IgD-negative memory B cell (primary cell): ENCODE measurements around the gene CRACR2A. TPM values are rescaled to one million over a fixed set of nuclear protein-coding genes. Genes with fewer than 3 reads are reported as not detected.

ENCODE experiments used
- H3K27ac Mint-ChIP-seq, 3 donors: one replicate each; pipeline ENCODE4 v1.8.0; 2020 to 2022; ENCODE audit warnings: mild to moderate bottlenecking in 3 of 3, mixed read lengths in 3 of 3, moderate library complexity in 1 of 3
- H3K27me3 Mint-ChIP-seq: one replicate; pipeline ENCODE4 v1.8.0; 2021; ENCODE audit warnings: mixed read lengths
- H3K36me3 Mint-ChIP-seq: one replicate; pipeline ENCODE4 v1.8.0; 2020; ENCODE audit warnings: mild to moderate bottlenecking, mixed read lengths
- H3K4me1 Mint-ChIP-seq, 3 donors: one replicate each; pipeline ENCODE4 v1.8.0; 2020 to 2022; ENCODE audit warnings: mixed read lengths in 3 of 3, mild to moderate bottlenecking in 1 of 3
- H3K4me3 Mint-ChIP-seq, 4 donors: one replicate each; pipeline ENCODE4 v1.8.0; 2020 to 2022; ENCODE audit warnings: mild to moderate bottlenecking in 4 of 4, mixed read lengths in 4 of 4, moderate library complexity in 3 of 4
- H3K9me3 Mint-ChIP-seq, 3 donors: one replicate each; pipeline ENCODE4 v1.8.0; 2020 to 2021; ENCODE audit warnings: mixed read lengths in 3 of 3, mild to moderate bottlenecking in 1 of 3
- polyA plus RNA-seq: library from polyadenylated mRNA; unstranded; fragments of 300-500 nt; fragmentation: Illumina TruSeq; gene quantifications from one replicate; pipeline ENCODE4 v1.2.3, GENCODE V29; 2021

The CRACR2A gene
- polyA plus RNA-seq, 1 donor from 2014 or later: 10.1 TPM

GRCh38 chr12:3592856-3593625 lies 159.9 kb downstream of the CRACR2A start:
- H3K9me3 Mint-ChIP-seq: no peaks in the 10 kb centered on the region
- no peaks in the 10 kb centered on the region for H3K4me1 Mint-ChIP-seq
- H3K4me3 Mint-ChIP-seq: no peak overlapping the region
- peaks cover 5% of the 10 kb centered on the region for H3K27me3 Mint-ChIP-seq
- no peak overlapping the region for H3K27ac Mint-ChIP-seq
- peaks cover 2% of the 10 kb centered on the region for H3K36me3 Mint-ChIP-seq

- peaks cover 5% of the 10 kb centered on the region for H3K27me3 Mint-ChIP-seq
- peaks cover 0 to 4% (median 1%) of the 10 kb centered on the region in 3 donors for H3K9me3 Mint-ChIP-seq
- H3K4me1 Mint-ChIP-seq: no peaks in the 10 kb centered on the region
- peak overlapping the region in 1 of 3 donors; percentile 8 for H3K27ac Mint-ChIP-seq
- no peak overlapping the region for H3K4me3 Mint-ChIP-seq
- peaks cover 2% of the 10 kb centered on the region for H3K36me3 Mint-ChIP-seq
Observed at GRCh38 chr12:3589745-3590144, 163.2 kb downstream of the CRACR2A start.

GRCh38 chr12:3587402-3588013 lies 165.4 kb downstream of the CRACR2A start:
- Mint-ChIP-seq H3K4me3 (no peak overlapping the region), H3K36me3 (peaks cover 2% of the 10 kb centered on the region), H3K27ac (no peak overlapping the region), H3K9me3 (peaks cover 0 to 4% (median 3%) of the 10 kb centered on the region in 3 donors), H3K27me3 (peaks cover 7% of the 10 kb centered on the region), H3K4me1 (no peaks in the 10 kb centered on the region)

- Mint-ChIP-seq H3K9me3 (peaks cover 0 to 4% (median 3%) of the 10 kb centered on the region in 3 donors), H3K4me1 (no peaks in the 10 kb centered on the region), H3K27ac (peak overlapping the region in 1 of 3 donors; percentile 4)
Observed at GRCh38 chr12:3583656-3584334, 169.1 kb downstream of the CRACR2A start.

GRCh38 chr12:3580094-3580749 lies 172.7 kb downstream of the CRACR2A start:
- Mint-ChIP-seq H3K36me3 (no peaks in the 10 kb centered on the region), H3K27ac (no peak overlapping the region), H3K4me1 (no peaks in the 10 kb centered on the region), H3K27me3 (peaks cover 7% of the 10 kb centered on the region), H3K4me3 (no peak overlapping the region), H3K9me3 (peaks cover 0 to 4% (median 3%) of the 10 kb centered on the region in 3 donors)

More at GRCh38 chr12:3583656-3584334, 169.1 kb downstream of the CRACR2A start:
- Mint-ChIP-seq H3K27me3 (peaks cover 6% of the 10 kb centered on the region), H3K4me3 (no peak overlapping the region), H3K36me3 (peaks cover 2% of the 10 kb centered on the region)

GRCh38 chr12:3579446-3580093 lies 173.3 kb downstream of the CRACR2A start:
- H3K4me1 Mint-ChIP-seq: no peaks in the 10 kb centered on the region
- no peak overlapping the region for H3K4me3 Mint-ChIP-seq
- H3K27ac Mint-ChIP-seq: no peak overlapping the region
- H3K36me3 Mint-ChIP-seq: no peaks in the 10 kb centered on the region
- H3K9me3 Mint-ChIP-seq: peaks cover 0 to 2% (median 0%) of the 10 kb centered on the region in 3 donors
- peaks cover 9% of the 10 kb centered on the region for H3K27me3 Mint-ChIP-seq

GRCh38 chr12:3578557-3578956 lies 174.4 kb downstream of the CRACR2A start:
- H3K36me3 Mint-ChIP-seq: no peaks in the 10 kb centered on the region
- H3K27me3 Mint-ChIP-seq: peaks cover 10% of the 10 kb centered on the region
- no peaks in the 10 kb centered on the region for H3K9me3 Mint-ChIP-seq
- H3K27ac Mint-ChIP-seq: no peak overlapping the region
- H3K4me3 Mint-ChIP-seq: no peak overlapping the region
- no peaks in the 10 kb centered on the region for H3K4me1 Mint-ChIP-seq

- Mint-ChIP-seq H3K4me3 (no peak overlapping the region), H3K36me3 (no peaks in the 10 kb centered on the region), H3K27me3 (peaks cover 9% of the 10 kb centered on the region), H3K9me3 (no peaks in the 10 kb centered on the region), H3K27ac (no peak overlapping the region), H3K4me1 (no peaks in the 10 kb centered on the region)
Observed at GRCh38 chr12:3576891-3577290, 176.0 kb downstream of the CRACR2A start.

GRCh38 chr12:3574986-3575385 lies 177.9 kb downstream of the CRACR2A start:
- H3K27ac Mint-ChIP-seq: no peak overlapping the region
- H3K4me3 Mint-ChIP-seq: no peak overlapping the region
- H3K27me3 Mint-ChIP-seq: peaks cover 7% of the 10 kb centered on the region
- H3K4me1 Mint-ChIP-seq: no peaks in the 10 kb centered on the region
- no peaks in the 10 kb centered on the region for H3K9me3 Mint-ChIP-seq
- H3K36me3 Mint-ChIP-seq: no peaks in the 10 kb centered on the region

- no peak overlapping the region for H3K4me3 Mint-ChIP-seq
- H3K4me1 Mint-ChIP-seq: no peaks in the 10 kb centered on the region
- H3K9me3 Mint-ChIP-seq: no peaks in the 10 kb centered on the region
- no peak overlapping the region for H3K27ac Mint-ChIP-seq
- no peaks in the 10 kb centered on the region for H3K36me3 Mint-ChIP-seq
- H3K27me3 Mint-ChIP-seq: peaks cover 9% of the 10 kb centered on the region
Observed at GRCh38 chr12:3572560-3572959, 180.3 kb downstream of the CRACR2A start.

GRCh38 chr12:3571724-3572123 lies 181.2 kb downstream of the CRACR2A start:
- Mint-ChIP-seq H3K27ac (no peak overlapping the region), H3K4me1 (no peaks in the 10 kb centered on the region), H3K36me3 (no peaks in the 10 kb centered on the region), H3K27me3 (peaks cover 11% of the 10 kb centered on the region), H3K9me3 (no peaks in the 10 kb centered on the region), H3K4me3 (no peak overlapping the region)

GRCh38 chr12:3571323-3571722 lies 181.6 kb downstream of the CRACR2A start:
- no peaks in the 10 kb centered on the region for H3K4me1 Mint-ChIP-seq
- H3K27ac Mint-ChIP-seq: no peak overlapping the region
- peaks cover 11% of the 10 kb centered on the region for H3K27me3 Mint-ChIP-seq
- H3K9me3 Mint-ChIP-seq: no peaks in the 10 kb centered on the region
- no peaks in the 10 kb centered on the region for H3K36me3 Mint-ChIP-seq
- no peak overlapping the region for H3K4me3 Mint-ChIP-seq

- no peak overlapping the region for H3K4me3 Mint-ChIP-seq
- no peaks in the 10 kb centered on the region for H3K9me3 Mint-ChIP-seq
Observed at GRCh38 chr12:3568695-3569094, 184.2 kb downstream of the CRACR2A start.

GRCh38 chr12:3565985-3566384 lies 186.9 kb downstream of the CRACR2A start:
- Mint-ChIP-seq H3K27ac (no peak overlapping the region), H3K36me3 (no peaks in the 10 kb centered on the region), H3K9me3 (no peaks in the 10 kb centered on the region), H3K4me3 (no peak overlapping the region), H3K27me3 (peaks cover 4% of the 10 kb centered on the region), H3K4me1 (no peaks in the 10 kb centered on the region)

More at GRCh38 chr12:3568695-3569094, 184.2 kb downstream of the CRACR2A start:
- Mint-ChIP-seq H3K27me3 (peaks cover 4% of the 10 kb centered on the region), H3K27ac (no peak overlapping the region), H3K36me3 (no peaks in the 10 kb centered on the region), H3K4me1 (no peaks in the 10 kb centered on the region)
